ENCODE data around the gene FAM177B.
"Not testable (repeated sequence)": the region's sequence is repeated elsewhere in the genome, so short reads cannot be mapped to it uniquely, and the experiment has no call there.

Gene FAM177B

DNA sequence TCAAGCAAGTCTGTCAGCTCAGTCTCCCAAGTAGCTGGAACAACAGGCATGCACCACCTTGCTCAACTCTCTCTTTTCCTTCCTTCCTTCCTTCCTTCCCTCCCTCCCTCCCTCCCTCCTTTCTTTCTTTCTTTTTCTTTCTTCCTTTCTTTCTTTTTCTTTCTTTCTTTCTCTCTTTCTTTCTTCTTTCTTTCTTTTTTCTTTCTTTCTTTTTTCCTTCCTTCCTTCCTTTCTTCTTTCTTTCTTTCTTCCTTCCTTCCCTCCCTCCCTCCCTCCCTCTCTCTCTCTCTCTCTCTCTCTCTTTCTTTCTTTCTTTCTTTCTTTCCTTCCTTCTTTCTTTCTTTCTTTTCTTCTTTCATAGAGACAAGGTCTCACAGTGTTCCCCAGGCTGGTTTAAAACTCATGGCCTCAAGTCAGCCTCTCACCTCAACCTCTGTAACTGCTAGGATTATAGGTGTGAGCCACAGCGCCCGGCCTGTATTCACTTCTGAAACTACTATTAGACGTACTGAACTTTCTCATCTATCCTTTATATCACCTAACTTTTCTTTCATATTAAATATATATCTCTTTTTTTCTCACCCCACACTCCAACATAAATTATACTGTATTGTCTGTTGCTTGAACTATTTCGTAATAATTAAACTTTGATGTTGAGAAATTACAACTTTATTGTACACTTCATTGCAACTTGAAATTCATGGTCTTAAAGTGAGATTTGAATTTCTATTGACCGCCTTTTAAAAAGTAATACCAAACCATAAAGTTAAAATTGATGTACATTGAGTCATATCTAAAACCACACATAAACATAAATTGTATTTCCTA is 4.8 kb downstream of the FAM177B start:
- DNase-seq: not testable (repeated sequence)

DNA sequence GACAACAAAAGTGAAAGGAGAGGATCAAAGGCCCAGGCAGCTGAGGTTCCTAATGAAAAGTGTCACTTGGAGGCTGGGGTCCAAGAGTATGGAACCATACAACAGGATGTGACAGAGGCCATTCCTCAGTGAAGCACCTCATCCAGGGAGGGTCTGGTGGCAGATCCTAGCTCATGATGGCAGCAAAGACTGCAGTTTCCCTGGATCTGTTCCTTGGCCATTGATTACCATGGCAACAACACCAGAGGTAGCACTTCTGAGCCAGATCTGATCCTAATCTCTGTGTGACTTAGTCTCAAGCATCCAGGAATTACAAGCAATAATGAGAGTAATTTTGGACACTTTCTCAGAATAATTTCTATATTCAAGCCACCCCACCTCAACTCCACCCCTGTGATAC is 12.9 kb downstream of the FAM177B start:
- DNase-seq: no peak

DNA sequence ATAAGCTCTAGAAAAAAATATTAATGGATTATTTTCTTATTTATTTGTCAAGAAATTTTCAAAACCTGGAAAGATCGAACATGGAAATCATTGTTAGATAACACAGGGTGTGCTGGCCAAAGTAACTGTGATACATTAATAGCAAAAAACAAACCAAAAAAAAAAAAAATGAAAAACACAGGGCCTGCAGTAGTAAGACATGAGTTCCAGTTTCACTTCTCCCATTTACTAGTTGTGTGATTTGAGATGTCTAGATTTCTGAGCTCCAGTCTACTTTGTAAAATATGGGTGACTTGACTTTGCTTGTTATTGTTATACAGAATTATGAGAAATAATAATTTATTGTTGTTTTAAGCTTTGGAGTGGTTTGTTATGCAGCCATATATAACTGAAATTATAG is 13.6 kb downstream of the FAM177B start:
- peak; percentile 17 to 31 for DNase-seq

DNA sequence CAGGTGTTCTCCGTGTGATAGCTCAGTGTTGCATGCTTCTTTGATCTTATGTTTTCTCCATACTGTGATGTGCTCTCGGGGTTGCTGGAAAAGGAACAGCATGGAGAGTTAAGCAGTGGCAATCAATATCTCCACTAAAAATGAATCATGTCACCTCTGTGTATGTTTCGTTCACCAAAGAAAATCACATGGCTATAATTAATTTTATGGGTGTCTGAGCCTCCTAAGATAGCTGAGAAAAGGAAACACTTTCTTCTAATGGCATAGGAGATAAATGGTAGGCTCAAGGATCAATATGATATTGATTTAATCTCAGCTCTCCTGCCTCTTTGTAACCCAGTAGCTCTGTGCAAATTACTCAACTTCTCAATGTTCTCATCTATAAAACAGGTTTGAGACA is 14.3 kb downstream of the FAM177B start:
- DNase-seq: no peak

DNA sequence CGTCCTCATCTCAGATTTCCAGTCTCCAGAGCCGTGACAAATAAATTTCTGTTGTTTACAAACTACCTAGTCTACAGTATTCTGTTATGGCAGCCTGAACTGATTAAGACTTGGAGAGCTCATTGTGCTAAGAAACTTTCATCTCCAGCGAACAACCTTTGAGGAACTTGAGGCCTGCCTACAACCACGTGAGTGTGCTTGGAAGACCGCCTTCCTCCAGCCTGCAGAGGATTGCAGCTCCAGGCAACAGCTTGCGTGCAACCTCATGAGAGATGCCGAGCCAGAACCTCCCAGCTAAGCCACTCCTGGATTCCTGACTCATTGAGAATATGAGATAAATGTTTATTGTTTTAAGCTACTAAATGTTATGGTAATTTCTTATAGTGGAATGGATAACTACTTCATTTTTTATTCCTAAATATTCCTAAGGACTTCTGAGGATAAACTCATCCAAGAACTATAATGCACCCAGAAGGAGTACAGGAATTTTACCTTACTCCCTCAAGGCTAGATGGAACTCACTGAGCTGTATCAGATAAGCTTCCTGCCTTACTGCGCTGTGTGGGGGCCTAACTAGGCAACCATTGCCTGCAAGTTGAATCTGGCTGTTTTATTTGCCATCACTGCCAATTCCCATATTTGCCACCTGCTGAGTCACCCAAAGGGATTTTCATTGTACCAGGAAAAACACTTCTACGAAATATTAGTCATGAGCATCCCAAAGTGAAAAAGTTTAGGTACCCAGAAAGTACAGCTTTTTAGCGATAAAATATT is 17.6 kb downstream of the FAM177B start:
- peak; percentile 38 to 70 for DNase-seq

DNA sequence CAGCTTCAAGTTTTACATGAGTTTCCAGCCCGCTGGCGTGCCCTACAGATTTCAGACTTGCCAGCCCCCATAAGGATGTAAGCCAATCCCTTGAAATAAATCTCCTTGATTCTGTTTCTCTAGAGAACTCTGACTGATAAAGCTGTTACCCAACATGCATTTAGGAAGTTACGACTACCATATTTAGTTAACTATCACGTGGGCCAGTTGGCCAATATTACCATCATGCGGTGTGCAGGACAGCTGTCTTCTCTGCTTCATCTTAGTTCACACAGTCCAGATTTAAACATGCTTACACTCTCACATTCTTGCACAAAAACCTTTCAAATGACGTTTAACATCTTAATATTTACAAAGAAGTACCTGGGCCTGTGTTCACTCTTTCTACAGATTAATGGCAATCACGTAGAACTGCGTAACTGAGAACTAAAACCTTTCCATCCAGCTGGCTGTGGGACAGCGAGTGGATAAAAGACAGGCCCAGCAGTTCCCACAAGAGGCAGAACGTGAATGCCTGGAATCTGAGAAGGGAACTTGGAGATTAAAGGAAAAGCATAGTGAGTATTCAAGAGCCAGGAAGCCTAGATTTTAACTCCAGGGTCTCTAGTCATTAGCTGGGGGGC is 20.8 kb downstream of the FAM177B start:
- DNase-seq: no peak

DNA sequence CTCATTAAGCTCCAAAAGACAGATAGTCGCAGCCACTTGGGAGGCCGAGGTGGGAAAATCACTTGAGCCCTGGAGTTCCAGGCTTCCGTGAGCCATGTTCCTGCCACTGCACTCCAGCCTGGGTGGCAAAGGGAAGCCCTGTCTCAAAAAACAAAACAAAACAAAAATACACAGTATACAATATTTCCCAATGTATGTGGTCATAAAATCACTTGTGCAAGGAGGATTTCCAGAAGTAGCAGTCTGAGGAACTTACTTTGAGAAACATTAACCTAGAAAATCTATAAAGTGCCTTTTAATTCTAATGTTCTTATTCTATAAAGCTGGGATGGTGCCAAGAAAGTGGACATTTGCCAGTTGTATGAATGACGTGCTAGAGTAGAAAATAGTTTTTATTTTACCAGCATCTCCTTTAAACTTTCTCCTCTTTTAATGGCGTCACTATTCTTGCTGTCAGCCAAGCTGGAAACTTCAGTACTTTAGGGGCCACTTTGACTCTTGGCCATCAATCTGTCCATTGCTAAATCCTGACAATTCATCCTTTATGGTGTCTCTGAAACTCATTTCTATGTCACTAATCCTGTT is 22.5 kb downstream of the FAM177B start:
- peak; percentile 35 to 72 for DNase-seq

DNA sequence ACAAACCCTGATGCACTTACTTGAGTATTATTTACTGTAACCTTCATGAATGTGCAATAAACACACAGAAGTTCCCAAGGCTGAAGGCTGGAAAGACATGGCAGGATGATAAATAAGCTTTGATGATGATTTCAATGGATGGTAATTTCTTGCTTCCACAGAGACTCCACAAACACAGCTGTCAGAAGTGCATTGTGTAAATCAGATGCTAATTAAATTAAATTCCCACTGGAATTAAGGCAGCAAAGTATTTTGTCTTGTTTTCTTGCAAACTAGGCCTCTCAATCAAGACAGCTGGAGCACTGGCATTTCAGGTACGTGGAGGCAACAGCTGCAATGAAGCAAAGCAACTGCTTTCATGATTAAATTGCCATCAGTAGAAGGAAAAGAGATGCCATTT is 24.1 kb downstream of the FAM177B start:
- no peak for DNase-seq

DNA sequence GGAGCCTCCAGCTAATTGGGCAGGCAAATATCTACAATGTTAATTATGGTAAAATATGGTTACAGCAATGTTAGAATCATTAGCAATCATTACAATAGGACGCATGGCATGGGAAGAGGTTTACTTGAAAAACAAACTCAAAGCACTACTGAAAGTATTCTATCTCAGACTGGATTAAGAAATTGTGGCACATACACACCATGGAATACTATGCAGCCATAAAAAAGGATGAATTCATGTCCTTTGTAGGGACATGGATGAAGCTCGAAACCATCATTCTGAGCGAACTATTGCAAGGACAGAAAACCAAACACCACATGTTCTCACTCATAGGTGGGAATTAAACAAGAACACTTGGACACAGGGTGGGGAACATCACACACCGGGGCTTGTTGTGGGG is 25.2 kb downstream of the FAM177B start:
- not testable (repeated sequence) for DNase-seq

DNA sequence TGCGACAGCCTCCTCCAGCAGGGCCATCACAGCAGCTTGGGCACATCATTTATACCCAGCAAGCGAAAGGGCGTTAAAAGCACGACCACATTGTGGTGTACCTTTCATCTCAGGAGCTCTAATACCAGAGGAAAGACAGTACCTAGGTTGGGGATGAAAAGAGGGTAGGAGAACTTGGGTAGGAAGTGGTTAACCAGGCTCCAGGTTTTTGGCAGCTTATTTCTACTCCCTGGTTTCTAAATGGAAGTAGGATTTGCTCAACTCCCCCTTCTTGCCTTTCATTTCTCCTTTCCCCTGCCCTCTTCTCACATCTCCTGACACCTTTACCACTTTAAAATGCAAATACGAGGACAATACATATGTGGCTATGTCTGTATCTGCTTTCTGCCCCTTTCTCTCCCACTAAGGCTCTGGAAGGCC is 30.2 kb downstream of the FAM177B start:
- no peak for DNase-seq

DNA sequence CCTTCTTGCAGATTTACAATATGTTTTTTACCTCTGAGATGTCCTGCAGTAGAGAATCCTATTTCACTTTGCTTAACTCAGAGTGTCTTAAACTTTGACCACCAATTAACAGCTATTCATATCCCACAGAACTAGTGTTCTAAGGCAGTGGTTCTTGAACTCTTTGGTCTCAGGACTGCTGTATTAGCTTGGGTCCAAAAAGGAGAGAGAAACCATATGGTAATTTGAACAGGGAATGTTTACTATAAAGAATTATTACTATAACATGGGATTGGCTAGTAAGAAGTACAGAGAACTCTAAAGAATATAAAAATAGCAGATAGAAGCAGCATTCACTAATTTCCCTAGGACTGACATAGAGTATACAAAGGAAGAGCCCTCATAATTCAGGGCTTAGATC is 31.6 kb downstream of the FAM177B start:
- DNase-seq: no peak

DNA sequence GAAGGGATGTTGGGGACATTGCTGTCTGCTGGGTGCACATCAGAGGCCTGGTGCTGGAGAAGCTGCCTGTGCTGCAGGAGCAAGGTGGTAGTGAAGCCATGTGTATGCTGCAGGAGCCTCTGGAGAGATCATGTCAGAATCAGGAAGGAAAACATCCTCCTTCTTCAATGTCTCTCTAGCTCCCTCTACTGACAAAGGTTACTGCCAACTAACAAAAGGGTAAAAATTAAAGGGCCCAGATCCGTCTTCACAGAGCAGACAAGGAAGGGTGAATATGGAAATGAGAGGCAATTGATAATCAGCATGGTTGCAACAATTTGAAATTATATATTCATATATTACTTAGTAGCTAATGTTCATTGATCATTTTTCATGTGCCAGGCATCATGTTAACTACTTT is 32.2 kb downstream of the FAM177B start:
- peak in 1 of 2 donors; percentile 23 for DNase-seq

DNA sequence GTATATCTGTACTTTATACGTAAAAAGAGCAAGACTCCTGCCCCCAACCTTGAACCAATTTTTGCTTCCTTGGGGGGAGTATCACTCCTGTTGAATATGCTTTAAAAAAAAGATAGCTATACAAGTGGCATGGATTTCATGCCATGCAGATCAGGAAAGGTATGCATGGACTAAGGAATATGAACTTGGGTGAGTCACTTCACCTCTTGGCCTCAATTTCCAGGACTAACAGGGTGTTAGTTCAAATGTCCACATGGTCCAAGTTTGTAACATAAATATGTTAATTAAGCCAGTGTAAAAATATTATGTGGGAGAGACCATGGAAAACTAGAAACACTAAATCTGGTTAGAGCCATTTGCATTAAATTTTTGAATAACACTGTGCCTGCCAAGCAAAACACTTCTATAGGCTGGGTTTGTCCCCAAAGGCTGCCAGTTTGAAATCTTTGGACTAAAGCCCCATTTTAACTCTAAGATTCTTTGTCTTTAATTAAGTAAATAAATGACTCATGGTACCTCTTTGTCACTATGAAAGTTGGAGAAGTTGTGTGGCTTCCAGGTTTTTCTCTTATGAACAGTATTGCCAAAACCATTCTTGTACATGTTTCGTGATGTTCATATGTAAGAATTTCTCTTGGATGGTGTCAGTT is 33.1 kb downstream of the FAM177B start:
- DNase-seq: no peak

DNA sequence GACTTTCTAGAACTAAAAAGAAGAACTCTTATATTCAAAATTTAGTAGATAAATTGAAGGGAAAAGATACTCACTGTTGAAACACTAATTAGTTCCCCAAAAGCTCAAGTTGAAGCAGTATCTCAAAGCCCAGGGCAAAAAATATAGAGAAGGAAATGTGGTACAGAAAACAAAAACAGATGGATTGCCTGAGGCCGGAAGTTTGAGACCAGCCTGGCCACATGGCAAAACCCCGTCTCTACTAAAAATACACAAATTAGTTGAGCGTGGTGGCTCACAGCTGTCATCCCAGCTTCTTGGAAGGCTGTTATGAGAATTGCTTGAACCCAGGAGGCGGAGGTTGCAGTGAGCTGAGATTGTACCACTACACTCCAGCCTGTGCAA is 36.0 kb downstream of the FAM177B start:
- DNase-seq: peak in 1 of 2 donors; percentile 31

DNA sequence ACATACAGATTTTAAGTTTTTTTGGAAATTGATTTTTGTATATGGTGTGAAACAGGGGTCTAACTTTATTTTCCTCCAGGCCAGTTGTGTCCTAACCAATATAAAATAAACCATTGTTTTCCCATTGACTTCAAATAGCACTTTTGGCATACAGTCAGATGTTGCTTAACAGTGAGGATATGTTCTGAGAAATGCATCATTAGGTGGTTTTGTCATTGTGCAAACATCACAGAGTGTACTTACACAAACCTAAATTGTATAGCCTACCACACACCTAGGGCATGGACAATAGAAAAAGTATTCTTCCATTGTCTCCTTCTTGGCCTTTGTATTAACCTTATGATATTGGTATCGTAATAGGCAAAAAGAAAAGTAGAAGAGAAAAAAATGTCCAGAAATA is 40.5 kb downstream of the FAM177B start:
- no peak for DNase-seq

DNA sequence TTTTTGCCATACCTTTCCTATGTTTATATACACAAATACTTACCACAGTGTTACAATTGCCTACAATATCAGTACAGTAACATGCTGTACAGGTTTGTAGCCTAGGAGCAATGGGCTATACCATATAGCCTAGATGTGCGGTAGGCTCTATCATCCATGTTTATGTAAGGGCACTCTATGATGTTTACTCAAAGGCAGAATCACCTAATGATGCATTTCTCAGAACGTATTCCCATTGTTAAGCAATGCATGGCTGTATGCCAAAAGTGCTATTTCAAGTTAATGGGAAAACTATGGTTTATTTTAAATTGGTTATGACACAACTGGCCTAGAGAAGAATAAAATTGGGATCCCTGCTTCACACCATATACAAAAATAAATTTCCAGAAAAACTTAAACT is 41.0 kb downstream of the FAM177B start:
- no peak for DNase-seq

DNA sequence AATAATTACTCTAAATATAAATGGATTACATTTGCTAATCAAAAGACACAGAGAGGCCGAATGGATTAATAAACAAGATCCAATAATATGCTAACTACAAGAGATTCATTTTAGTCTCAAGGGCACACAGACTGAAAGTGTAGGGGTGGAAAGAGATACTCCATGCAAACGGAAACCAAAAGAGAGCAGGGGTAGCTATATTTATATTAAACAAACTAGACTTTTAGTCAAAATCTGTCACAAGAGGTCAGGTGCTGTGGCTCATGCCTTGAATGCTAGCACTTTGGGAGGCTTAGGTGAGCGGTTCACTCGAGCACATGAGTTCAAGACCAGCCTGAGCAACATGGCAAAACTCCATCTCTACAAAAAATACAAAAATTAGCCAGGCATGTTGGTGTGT is 44.2 kb downstream of the FAM177B start:
- no peak for DNase-seq

DNA sequence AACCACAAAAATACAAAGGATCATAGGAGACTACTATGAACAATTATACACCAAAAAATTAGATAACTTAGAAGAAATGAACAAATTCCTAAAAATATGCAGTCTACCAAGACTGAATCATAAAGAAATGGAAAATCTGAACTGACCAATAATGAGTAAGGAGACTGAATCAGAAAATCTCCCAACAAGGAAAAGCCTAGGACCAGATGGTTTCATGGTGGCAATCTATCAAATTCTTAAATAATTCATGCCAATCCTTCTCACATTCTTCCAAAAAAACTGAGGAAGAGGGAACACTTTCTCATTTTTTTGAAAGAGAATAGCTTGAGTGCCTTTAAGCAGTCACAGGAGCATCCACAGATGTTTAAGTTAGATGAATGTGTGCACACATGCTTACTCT is 46.0 kb downstream of the FAM177B start:
- no peak for DNase-seq

DNA sequence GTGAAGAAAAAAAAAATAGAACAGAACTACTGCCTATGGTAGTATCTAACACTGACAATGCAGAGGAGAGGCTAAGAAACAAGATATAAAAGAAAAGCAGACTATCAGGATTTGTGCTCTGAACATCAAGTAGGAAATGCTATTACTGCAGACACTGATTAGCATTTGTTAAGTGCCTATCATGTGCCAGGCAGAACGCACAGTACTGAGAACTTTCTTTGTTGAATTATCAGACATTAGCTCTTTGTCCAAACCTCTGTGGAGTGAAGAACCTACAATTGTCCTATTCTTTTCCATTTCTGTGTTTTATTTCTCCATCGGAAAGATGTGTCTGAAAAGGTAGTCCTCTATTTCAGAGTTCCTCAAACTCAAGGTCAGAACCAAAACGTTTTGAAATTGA is 47.4 kb downstream of the FAM177B start:
- DNase-seq: no peak

DNA sequence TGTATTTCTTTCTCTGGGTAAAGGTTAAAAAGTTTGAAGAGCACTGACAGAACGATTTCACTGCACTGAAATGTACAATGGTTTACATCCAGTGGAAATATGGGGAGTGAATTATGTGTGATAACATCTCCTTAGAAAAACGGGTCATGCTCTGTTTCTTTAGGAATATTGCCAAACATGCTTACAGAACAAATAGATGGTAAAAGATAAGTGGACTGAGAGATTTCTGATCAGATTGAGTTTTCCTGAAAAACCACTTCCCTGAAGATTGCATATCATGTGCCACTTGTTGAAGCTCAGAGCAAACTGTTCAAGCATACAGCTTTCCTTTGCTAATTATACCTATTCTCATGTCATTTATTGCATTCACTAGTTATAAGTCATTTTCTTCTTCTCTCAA is 47.9 kb downstream of the FAM177B start:
- DNase-seq: no peak

DNA sequence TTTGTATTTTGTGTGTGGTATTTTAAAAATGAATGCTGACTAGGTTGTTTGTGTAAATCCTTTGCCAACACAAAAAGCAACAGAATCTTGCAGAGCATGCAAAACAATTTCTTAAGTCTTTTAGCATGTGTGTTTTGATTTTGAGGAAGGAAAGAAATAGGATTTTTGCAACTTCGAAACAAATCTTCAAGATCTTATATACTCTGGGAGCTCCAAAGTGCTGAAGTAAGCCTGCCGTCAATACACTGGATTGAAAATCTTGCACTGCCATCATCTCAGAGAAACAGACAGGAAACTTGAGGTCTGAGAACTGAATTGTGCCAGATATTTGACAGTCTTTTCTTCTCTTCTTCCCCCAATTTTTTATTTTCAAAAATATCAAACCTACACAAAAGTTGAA is 48.5 kb downstream of the FAM177B start:
- DNase-seq: no peak

DNA sequence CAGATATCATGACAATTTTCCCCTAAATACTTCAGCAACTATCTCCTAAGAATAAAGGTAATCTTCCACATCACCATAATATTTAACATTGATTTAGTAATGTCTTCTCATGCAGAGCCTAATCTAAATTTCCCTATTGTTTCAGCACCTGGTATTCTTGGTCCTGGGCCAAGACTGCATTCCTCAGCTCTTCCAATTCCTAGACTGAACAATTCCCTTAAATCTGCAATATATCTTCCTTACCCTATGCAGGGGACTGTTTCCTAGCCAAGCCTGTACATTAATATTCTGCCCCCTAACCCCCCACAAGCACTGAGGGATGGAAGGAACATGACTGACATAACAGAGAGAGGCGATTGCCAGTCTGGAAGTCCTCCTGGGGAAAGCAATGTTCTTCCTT is 49.1 kb downstream of the FAM177B start:
- DNase-seq: no peak

DNA sequence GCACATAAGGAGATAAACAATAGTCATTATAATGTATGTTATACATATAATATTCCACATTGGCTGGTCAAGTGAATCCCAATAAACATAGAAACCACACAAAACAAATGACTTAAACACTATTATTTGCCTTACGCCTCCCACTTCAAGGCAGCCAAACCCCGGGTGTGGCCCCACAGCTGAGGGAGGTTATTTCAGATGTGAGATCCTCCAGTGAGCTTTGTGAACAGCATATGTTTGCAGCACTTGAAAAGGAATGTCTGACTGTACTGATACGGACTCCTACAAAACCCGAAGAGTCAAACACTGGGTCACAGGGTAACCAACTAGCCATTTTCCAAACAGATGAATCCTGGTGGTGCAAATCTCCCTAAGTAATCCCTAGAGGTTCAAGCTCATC is 50.7 kb downstream of the FAM177B start:
- no peak for DNase-seq

All from inflammatory macrophage treated with lipopolysaccharide for 1 hour (primary cell).